Measurements from ENCODE around the gene MUSTN1. TPM values are rescaled to one million over a fixed set of nuclear protein-coding genes. Genes with fewer than 3 reads are reported as not detected.

Gene MUSTN1
- polyA plus RNA-seq, 1 donor, result 2.8 TPM

GRCh38 chr3:52809149-52809548 is 25.7 kb downstream of the MUSTN1 start:
- Histone ChIP-seq H3K4me3 (ENCODE audit: low read length) (no peak overlapping the region), H3K27ac (ENCODE audit: low read length) (no peak overlapping the region), H3K9me3 (ENCODE audit: control insufficient read depth, low read depth, low read length) (no peaks in the 10 kb centered on the region), H3K27me3 (ENCODE audit: control insufficient read depth, insufficient read depth, low read length) (no peaks in the 10 kb centered on the region), H3K4me1 (ENCODE audit: control insufficient read depth, insufficient read depth, low read length) (no peaks in the 10 kb centered on the region), H3K36me3 (ENCODE audit: control insufficient read depth, insufficient read depth, low read length) (no peaks in the 10 kb centered on the region)
- 60% methylated on average over 1 of the region's 2 CpGs for WGBS (ENCODE audit: insufficient coverage, low lambda C conversion rate)
- no peak for DNase-seq

GRCh38 chr3:52805270-52806039 is 29.4 kb downstream of the MUSTN1 start:
- WGBS (ENCODE audit: insufficient coverage, low lambda C conversion rate), result no CpG with 5 or more reads among the region's 19 CpGs
- H3K4me3 ChIP-seq (ENCODE audit: low read length), result no peak overlapping the region
- no peaks in the 10 kb centered on the region for H3K27me3 ChIP-seq (ENCODE audit: control insufficient read depth, insufficient read depth, low read length)
- no peak overlapping the region for H3K27ac ChIP-seq (ENCODE audit: low read length)
- no peaks in the 10 kb centered on the region for H3K4me1 ChIP-seq (ENCODE audit: control insufficient read depth, insufficient read depth, low read length)
- DNase-seq, result no peak
- H3K9me3 ChIP-seq (ENCODE audit: control insufficient read depth, low read depth, low read length), result no peaks in the 10 kb centered on the region
- no peaks in the 10 kb centered on the region for H3K36me3 ChIP-seq (ENCODE audit: control insufficient read depth, insufficient read depth, low read length)

GRCh38 chr3:52801839-52802238 is 33.0 kb downstream of the MUSTN1 start:
- H3K4me3 ChIP-seq (ENCODE audit: low read length), result no peak overlapping the region
- no peak for DNase-seq
- no peaks in the 10 kb centered on the region for H3K4me1 ChIP-seq (ENCODE audit: control insufficient read depth, insufficient read depth, low read length)
- no peaks in the 10 kb centered on the region for H3K36me3 ChIP-seq (ENCODE audit: control insufficient read depth, insufficient read depth, low read length)
- no peak overlapping the region for H3K27ac ChIP-seq (ENCODE audit: low read length)
- H3K27me3 ChIP-seq (ENCODE audit: control insufficient read depth, insufficient read depth, low read length), result no peaks in the 10 kb centered on the region
- no peaks in the 10 kb centered on the region for H3K9me3 ChIP-seq (ENCODE audit: control insufficient read depth, low read depth, low read length)
- WGBS (ENCODE audit: insufficient coverage, low lambda C conversion rate), result 90% methylated on average over 1 of the region's 5 CpGs

GRCh38 chr3:52800079-52800478 is 34.7 kb downstream of the MUSTN1 start:
- H3K4me3 ChIP-seq (ENCODE audit: low read length), result no peak overlapping the region
- no peaks in the 10 kb centered on the region for H3K4me1 ChIP-seq (ENCODE audit: control insufficient read depth, insufficient read depth, low read length)
- DNase-seq, result no peak
- H3K27me3 ChIP-seq (ENCODE audit: control insufficient read depth, insufficient read depth, low read length), result no peaks in the 10 kb centered on the region
- H3K36me3 ChIP-seq (ENCODE audit: control insufficient read depth, insufficient read depth, low read length), result no peaks in the 10 kb centered on the region
- no peaks in the 10 kb centered on the region for H3K9me3 ChIP-seq (ENCODE audit: control insufficient read depth, low read depth, low read length)
- WGBS (ENCODE audit: insufficient coverage, low lambda C conversion rate), result 100% methylated on average over 2 of the region's 7 CpGs
- H3K27ac ChIP-seq (ENCODE audit: low read length), result no peak overlapping the region

- peak in 1 of 2 donors; percentile 20 for DNase-seq
- peaks cover 9% of the 10 kb centered on the region for H3K4me1 ChIP-seq (ENCODE audit: control insufficient read depth, insufficient read depth, low read length)
- no CpG with 5 or more reads among the region's 14 CpGs for WGBS (ENCODE audit: insufficient coverage, low lambda C conversion rate)
- H3K27ac ChIP-seq (ENCODE audit: low read length), result no peak overlapping the region
- H3K36me3 ChIP-seq (ENCODE audit: control insufficient read depth, insufficient read depth, low read length), result no peaks in the 10 kb centered on the region
- H3K9me3 ChIP-seq (ENCODE audit: control insufficient read depth, low read depth, low read length), result no peaks in the 10 kb centered on the region
- H3K4me3 ChIP-seq (ENCODE audit: low read length), result no peak overlapping the region
- H3K27me3 ChIP-seq (ENCODE audit: control insufficient read depth, insufficient read depth, low read length), result no peaks in the 10 kb centered on the region
Measured at GRCh38 chr3:52798978-52799476, 35.8 kb downstream of the MUSTN1 start.

GRCh38 chr3:52798376-52798977 is 36.3 kb downstream of the MUSTN1 start:
- H3K27me3 ChIP-seq (ENCODE audit: control insufficient read depth, insufficient read depth, low read length), result no peaks in the 10 kb centered on the region
- H3K9me3 ChIP-seq (ENCODE audit: control insufficient read depth, low read depth, low read length), result no peaks in the 10 kb centered on the region
- H3K4me1 ChIP-seq (ENCODE audit: control insufficient read depth, insufficient read depth, low read length), result peaks cover 12% of the 10 kb centered on the region
- H3K4me3 ChIP-seq (ENCODE audit: low read length), result no peak overlapping the region
- H3K36me3 ChIP-seq (ENCODE audit: control insufficient read depth, insufficient read depth, low read length), result no peaks in the 10 kb centered on the region
- no peak for DNase-seq
- WGBS (ENCODE audit: insufficient coverage, low lambda C conversion rate), result 83% methylated on average over 1 of the region's 10 CpGs
- H3K27ac ChIP-seq (ENCODE audit: low read length), result no peak overlapping the region

GRCh38 chr3:52796411-52796810 is 38.4 kb downstream of the MUSTN1 start:
- Histone ChIP-seq H3K4me3 (ENCODE audit: low read length) (no peak overlapping the region), H3K27ac (ENCODE audit: low read length) (no peak overlapping the region), H3K36me3 (ENCODE audit: control insufficient read depth, insufficient read depth, low read length) (no peaks in the 10 kb centered on the region), H3K9me3 (ENCODE audit: control insufficient read depth, low read depth, low read length) (no peaks in the 10 kb centered on the region), H3K27me3 (ENCODE audit: control insufficient read depth, insufficient read depth, low read length) (no peaks in the 10 kb centered on the region), H3K4me1 (ENCODE audit: control insufficient read depth, insufficient read depth, low read length) (peaks cover 12% of the 10 kb centered on the region)
- DNase-seq, result no peak
- no CpG with 5 or more reads among the region's 9 CpGs for WGBS (ENCODE audit: insufficient coverage, low lambda C conversion rate)

GRCh38 chr3:52795298-52795900 is 39.4 kb downstream of the MUSTN1 start:
- no CpG with 5 or more reads among the region's 9 CpGs for WGBS (ENCODE audit: insufficient coverage, low lambda C conversion rate)
- H3K4me3 ChIP-seq (ENCODE audit: low read length), result no peak overlapping the region

GRCh38 chr3:52794612-52795099 is 40.2 kb downstream of the MUSTN1 start, which contains the start of gene ITIH3:
Gene ITIH3 (plus strand): TSS chr3:52794796. CDS start chr3:52794804, 8 bp downstream.
- Histone ChIP-seq H3K9me3 (ENCODE audit: control insufficient read depth, low read depth, low read length) (no peaks in the 10 kb centered on the region), H3K4me3 (ENCODE audit: low read length) (no peak within 1 kb of the TSS), H3K4me1 (ENCODE audit: control insufficient read depth, insufficient read depth, low read length) (peaks cover 12% of the 10 kb centered on the region), H3K27ac (ENCODE audit: low read length) (no peak within 1 kb of the TSS), H3K27me3 (ENCODE audit: control insufficient read depth, insufficient read depth, low read length) (no peaks in the 10 kb centered on the region), H3K36me3 (ENCODE audit: control insufficient read depth, insufficient read depth, low read length) (no peaks in the 10 kb centered on the region)
- DNase-seq, result peak in 1 of 2 donors; percentile 31
- no CpG with 5 or more reads among the region's 10 CpGs for WGBS (ENCODE audit: insufficient coverage, low lambda C conversion rate)

More at GRCh38 chr3:52795298-52795900, 39.4 kb downstream of the MUSTN1 start:
- no peak for DNase-seq
- no peak overlapping the region for H3K27ac ChIP-seq (ENCODE audit: low read length)
- peaks cover 12% of the 10 kb centered on the region for H3K4me1 ChIP-seq (ENCODE audit: control insufficient read depth, insufficient read depth, low read length)
- H3K27me3 ChIP-seq (ENCODE audit: control insufficient read depth, insufficient read depth, low read length), result no peaks in the 10 kb centered on the region
- no peaks in the 10 kb centered on the region for H3K36me3 ChIP-seq (ENCODE audit: control insufficient read depth, insufficient read depth, low read length)
- no peaks in the 10 kb centered on the region for H3K9me3 ChIP-seq (ENCODE audit: control insufficient read depth, low read depth, low read length)
